ENCODE data around the gene ENO2.

Gene ENO2

DNA sequence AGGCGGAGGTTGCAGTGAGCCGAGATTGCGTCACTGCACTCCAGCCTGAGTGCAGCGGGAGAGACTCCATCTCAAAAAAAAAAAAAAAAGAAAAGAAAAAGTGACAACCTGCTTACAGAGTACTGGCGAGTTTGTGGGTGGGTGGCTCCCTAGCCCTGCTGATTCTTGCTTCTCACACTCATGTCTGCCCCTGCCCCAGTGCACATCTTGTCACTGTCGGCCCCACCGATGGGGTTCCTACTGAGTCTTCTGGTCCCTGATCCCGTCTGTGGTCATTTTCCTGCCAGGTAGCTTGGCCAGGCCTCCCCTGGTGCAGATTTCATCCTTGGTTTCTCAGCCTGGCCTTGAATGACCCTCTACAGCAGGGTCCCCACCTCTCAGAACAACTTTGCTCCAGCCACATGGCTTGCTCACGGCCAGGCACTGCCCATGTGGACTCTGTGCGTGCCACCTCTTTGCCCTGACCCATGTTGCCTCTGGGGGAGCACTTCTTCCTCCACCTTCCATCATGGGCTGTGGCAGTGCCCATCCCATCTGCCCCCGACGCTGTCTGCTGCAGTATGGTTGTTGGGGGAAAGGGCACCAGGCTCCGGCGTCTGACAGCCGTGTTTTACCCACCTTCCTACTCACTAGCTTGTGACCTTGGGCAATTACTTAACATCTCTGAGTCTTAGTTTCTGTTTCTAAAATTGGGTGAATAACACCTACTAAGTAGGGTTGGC, 34.7 kb downstream of the ENO2 start:
- DNase-seq (ENCODE audit: low read depth in 2 of 2) = no peak

- no peak for DNase-seq (ENCODE audit: low read depth in 2 of 2)
Observed at GRCh38 chr12:6950401-6950801, 36.0 kb downstream of the ENO2 start.

DNA sequence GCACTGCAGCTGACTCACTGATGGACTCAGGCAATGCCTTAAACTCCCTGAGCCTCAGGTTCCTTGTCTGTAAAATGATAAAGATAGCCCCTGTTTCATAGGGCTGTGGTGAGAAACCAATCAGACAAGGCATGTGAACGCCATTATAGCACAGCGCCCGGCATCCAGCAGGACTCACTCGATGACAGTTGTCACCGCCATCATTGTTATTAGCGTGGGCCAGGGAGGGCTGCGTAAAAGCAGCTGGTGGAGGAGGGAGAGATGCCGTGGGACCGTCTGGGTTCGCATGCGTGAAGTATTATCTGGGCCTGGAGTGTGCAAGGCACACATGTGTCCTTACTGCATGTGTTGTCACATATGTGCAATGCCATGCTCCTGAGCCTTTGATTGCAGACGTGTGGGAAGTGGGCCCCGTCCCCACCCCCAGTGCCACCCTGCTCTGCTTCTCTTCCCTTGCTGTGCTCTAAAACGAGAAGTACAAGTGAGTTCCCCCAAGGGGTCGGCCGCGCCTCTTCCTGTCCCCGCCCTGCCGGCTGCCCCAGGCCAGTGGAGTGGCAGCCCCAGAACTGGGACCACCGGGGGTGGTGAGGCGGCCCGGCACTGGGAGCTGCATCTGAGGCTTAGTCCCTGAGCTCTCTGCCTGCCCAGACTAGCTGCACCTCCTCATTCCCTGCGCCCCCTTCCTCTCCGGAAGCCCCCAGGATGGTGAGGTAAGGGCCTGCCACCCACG, 36.6 kb downstream of the ENO2 start, which contains the start of gene PTPN6:
Gene PTPN6 (plus strand): TSS at position 546 of the 730 bp plus-strand sequence. CDS start 157 bp downstream, at position 703.
- DNase-seq (ENCODE audit: low read depth in 2 of 2) = no peak

DNA sequence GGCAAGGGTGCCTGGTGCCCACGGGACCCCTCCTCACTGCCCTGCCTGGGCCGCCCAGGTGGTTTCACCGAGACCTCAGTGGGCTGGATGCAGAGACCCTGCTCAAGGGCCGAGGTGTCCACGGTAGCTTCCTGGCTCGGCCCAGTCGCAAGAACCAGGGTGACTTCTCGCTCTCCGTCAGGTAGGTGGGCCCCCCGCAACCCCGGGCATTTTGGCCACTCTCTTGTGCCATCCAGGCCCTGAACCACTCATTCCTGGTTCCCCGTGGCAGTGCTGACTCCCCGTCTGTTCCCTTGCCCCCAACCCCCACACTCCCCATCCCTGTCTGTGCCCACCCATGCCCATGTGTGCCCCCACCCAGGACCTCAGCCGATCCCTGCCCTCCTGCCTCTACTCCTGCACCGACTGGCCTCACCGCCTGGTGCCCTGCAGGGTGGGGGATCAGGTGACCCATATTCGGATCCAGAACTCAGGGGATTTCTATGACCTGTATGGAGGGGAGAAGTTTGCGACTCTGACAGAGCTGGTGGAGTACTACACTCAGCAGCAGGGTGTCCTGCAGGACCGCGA, 37.3 kb downstream of the ENO2 start:
- no peak for DNase-seq (ENCODE audit: low read depth in 2 of 2)

GRCh38 chr12:6952121-6952862, 37.9 kb downstream of the ENO2 start:
- DNase-seq (ENCODE audit: low read depth in 2 of 2) = no peak

GRCh38 chr12:6952863-6953441, 38.6 kb downstream of the ENO2 start:
- DNase-seq (ENCODE audit: low read depth in 2 of 2) = no peak

DNA sequence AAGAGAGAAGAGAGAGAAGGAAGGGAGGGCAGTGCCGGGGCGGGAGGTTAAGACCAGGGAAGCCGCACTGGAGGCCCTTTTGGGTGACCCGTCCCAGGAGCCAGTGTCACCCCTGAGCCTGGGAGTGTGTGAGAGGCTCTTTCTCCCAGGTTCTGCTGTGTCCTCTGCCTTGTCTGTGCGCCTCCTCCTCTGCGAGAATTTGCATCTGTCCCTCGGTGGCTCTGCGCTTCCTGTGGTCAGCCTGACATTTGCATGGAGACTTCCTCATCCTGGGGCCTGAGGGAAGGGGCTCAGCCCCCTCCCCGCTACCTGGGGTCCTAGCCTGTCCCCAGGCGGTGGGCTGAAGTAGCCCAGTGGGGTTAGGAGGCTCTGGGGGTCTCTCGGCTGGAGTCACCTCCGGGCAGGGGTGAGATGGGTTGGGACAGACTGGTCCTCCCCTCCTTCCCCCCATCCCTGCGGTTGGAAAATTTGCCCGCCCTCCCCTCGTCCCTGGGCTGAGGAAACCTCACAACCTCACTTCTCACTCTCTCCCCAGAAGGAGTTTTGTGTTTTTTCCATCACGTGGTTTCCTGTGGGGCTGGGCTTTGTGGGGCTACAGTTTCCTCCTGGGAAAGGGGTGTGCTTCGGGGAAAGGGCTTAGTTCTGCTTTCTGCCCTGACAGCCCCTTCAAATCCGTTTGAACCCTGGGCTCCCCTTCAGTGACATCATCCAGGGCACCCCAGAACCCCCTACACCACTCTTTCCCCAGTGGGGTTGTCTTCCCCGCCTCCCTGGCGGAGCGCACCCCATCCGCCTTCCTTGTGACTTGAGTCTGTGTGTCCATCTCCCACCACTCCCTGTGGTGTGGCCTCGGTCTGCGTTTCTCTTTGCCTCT, 39.3 kb downstream of the ENO2 start:
- DNase-seq (ENCODE audit: low read depth in 2 of 2) = peak; percentile 76 to 77

DNA sequence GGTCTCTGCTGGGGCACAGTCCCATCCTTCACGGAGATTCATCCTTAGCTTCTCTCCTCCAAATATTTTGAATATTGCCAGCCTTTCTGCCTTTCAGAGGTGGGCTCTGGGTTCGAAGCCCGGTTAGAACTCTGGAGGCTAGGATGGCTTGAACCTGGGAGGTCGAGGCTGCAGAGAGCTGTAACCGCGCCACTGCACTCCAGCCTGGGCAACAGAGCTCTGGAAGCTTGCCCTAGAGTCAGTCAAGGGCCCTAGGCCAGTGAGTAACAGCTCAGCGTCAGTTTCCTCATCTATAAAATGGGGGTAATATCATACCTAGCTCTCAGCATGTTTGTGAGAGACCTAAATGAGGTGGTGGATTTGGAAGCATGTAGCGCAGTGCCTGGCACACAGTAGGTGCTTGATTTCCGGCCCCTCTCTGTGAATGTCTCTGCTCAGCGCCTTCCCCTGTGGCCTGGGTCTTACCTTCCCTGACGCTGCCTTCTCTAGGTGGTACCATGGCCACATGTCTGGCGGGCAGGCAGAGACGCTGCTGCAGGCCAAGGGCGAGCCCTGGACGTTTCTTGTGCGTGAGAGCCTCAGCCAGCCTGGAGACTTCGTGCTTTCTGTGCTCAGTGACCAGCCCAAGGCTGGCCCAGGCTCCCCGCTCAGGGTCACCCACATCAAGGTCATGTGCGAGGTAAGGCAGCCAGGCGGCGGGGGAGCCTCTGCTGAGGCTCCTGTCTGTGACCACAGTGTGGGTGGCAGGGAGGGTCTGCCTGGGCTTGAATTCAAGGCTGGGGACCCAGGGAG, 40.1 kb downstream of the ENO2 start:
- DNase-seq (ENCODE audit: low read depth in 2 of 2) = no peak

- no peak for DNase-seq (ENCODE audit: low read depth in 2 of 2)
Observed at GRCh38 chr12:6955108-6956020, 41.0 kb downstream of the ENO2 start.

GRCh38 chr12:6956021-6956727, 41.8 kb downstream of the ENO2 start:
- DNase-seq (ENCODE audit: low read depth in 2 of 2) = no peak

DNA sequence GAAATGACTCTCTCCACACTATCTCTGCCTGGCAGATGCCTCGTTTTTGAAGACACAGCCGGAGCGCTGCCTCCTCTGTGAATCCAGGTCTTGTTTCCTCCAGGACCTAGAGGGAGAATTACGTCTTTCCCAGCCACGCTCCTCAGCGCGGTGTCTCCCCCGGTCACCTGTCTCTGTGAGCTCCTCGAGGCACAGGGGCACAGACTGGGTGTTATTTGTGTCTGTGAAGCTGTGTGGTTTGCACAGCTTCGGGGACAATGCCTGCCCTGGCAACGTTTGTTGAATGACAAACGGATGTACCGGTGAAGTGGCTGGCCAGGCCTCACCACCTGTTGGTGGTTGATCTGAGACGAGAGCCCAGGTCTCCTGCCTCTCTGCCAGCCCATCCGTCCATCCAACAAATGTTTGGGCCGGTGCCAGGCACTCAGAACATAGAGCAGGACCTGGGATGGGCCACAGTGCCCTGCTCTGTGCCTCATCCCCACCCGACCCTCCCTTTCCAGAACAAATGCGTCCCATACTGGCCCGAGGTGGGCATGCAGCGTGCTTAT, 42.8 kb downstream of the ENO2 start:
- no peak for DNase-seq (ENCODE audit: low read depth in 2 of 2)

DNA sequence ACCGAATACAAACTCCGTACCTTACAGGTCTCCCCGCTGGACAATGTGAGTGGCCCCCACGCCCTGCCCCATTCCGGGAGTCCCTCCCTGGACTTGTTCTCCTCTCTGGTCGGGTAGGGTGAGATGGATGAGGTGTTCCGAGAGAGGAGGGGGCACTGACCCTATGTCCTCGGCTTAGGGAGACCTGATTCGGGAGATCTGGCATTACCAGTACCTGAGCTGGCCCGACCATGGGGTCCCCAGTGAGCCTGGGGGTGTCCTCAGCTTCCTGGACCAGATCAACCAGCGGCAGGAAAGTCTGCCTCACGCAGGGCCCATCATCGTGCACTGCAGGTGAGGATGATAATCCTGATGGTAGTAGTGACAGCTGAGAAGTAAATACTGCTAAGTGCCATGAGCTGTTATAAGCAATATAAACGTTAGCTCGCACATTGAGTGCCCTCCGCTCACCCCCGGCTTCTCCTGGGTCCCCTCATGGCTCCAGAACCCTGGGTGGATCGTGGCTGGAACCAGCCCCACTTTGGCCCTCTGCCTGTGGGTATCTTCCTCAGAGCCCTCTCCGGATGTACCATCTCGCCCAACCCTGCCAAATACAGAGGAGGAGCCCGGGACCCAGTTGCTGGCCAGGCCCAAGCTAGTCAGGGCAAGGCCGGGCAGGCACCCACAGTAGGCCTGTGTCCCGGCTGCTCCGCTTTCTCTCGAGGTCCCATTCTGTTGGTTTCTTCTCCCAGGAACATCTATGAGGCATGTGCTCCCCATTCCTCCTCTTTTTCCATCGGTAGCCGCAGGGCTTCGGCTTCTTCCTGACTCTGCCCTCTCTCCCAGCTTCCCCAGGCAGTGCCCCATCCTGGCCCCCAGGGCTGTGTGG, 43.6 kb downstream of the ENO2 start:
- DNase-seq (ENCODE audit: low read depth in 2 of 2) = no peak

GRCh38 chr12:6958609-6959057, 44.3 kb downstream of the ENO2 start:
- DNase-seq (ENCODE audit: low read depth in 2 of 2) = no peak

DNA sequence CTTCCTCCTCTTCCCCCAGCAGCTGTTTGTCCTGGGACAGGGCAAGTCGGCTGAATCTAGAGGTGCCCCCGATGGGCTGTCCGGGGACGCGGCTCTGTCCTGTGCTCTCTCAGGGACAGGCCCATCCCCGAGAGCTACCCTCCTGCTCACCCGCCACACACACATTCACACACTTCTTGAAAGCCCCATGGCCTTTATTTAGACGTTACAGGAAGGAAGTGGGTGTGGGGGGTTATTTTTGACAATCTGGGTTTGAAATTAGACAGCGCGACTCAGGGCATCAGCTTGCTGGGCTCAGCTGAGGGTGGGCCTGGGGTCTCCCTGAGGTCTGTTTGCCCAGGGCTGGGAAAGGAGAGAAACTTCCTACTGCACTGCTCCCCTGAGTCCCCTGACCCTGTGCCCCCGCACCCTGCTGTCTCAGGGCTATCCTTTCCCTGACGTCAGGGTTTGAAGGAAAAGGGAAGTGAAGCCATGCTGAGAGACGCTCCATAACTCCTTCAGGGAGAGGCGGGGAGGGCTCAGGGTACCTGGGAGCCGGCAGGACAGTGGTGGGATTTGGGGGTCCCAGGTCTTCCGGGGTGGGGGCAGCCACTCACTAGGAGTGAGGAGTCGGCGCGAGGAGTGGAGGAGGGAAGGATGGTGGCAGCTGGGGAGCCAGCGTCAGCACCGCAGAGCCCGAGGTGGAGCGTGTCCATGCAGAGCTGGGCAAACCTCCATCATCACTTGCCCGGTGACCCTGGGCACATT, 44.9 kb downstream of the ENO2 start:
- peak in 1 of 2 donors; percentile 56 for DNase-seq (ENCODE audit: low read depth in 2 of 2)

DNA sequence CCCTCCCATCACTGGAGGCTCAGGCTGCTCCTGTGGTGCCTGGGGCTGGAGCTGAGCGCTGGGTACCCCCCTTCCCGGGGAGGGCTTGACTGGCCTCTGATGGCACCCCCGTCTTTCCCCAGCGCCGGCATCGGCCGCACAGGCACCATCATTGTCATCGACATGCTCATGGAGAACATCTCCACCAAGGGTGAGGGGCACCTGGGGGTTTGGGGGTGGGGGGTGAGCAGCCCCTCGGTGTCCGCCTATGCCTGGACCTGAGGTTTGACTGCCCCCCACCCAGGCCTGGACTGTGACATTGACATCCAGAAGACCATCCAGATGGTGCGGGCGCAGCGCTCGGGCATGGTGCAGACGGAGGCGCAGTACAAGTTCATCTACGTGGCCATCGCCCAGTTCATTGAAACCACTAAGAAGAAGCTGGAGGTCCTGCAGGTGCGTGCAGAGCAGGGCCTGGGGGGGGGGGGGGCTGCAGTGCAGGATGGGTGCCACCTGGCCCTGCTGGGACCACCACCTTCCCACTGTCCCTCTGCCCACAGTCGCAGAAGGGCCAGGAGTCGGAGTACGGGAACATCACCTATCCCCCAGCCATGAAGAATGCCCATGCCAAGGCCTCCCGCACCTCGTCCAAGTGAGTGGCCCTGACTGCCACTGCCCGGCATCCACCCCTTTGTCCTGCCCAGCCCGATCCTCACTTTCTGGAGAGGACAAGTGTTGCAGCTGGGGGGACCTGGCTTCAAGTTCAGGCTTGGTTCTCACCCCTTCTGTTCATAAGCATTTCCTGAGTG, 45.6 kb downstream of the ENO2 start:
- no peak for DNase-seq (ENCODE audit: low read depth in 2 of 2)
